Measurements from ENCODE around the gene ACOT8. TPM values are rescaled to one million over a fixed set of nuclear protein-coding genes. Genes with fewer than 3 reads are reported as not detected.

Gene ACOT8
- total and polyA plus RNA-seq, 9 of the 15 experiments (the other 6 are each of a cell fraction or from before 2014, with no cell fraction given): 8.2 to 46.7 (median 20.7) TPM

DNA sequence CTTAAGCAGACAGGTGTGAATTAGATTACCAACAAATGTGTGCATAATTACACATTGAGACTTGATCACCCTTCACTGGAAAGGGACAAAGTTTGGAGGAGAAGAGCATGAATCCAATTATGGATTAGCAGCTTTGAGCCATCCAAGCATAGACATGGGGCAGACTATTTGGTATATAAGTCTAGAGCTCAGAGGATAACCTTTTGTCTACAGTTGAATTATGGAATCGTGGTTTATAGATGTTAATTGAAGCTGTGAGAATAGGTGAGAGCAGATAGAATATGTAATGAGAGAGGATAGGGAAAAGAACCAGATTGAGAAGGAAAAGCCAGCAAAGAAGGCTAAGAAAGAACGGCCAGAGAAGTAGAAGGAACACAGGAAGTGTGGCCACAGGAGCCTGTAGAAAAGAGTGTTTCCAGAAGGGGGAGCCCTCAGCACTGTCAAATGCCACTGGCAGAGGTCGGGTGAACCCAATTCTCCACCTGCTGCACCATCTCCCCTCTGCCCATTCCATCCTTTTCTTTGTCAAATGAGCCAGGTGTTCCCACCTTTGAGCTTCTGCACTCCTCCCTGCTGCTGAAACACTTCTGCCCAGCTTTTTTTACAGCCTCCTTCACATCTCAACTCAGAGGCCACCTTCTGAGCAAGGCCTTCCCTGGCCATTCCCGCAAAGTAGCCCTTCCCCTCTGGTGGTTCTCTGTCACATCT lies 58.1 kb downstream of the ACOT8 start (continued):
- TF ChIP-seq TAF7 (tag; IDR thresholded peaks at IDR 0.05) (no peak), DDX20 (tag; IDR thresholded peaks at IDR 0.05; ENCODE audit: low read depth) (no peak), NR2F6 (CRISPR knock-in tag; IDR thresholded peaks at IDR 0.05) (no peak), LCOR (CRISPR knock-in tag; IDR thresholded peaks at IDR 0.05) (peak; percentile 57; the same call in 1 of the 2 replicates), NFATC3 (IDR thresholded peaks at IDR 0.05) (0 out of 2 replicates have a peak, but pooled peaks have one; percentile 37), SMC3 (conservative IDR thresholded peaks at IDR 0.05; ENCODE audit: insufficient read depth, low read depth, low read length) (peak; percentile 79), HDGF (IDR thresholded peaks at IDR 0.05) (0 out of 2 replicates have a peak, but pooled peaks have one; percentile 60), ETV5 (CRISPR knock-in tag; IDR thresholded peaks at IDR 0.05; ENCODE audit: low read depth) (0 out of 2 replicates have a peak, but pooled peaks have one; percentile 46)
- TF ChIP-seq, protein P1, sequence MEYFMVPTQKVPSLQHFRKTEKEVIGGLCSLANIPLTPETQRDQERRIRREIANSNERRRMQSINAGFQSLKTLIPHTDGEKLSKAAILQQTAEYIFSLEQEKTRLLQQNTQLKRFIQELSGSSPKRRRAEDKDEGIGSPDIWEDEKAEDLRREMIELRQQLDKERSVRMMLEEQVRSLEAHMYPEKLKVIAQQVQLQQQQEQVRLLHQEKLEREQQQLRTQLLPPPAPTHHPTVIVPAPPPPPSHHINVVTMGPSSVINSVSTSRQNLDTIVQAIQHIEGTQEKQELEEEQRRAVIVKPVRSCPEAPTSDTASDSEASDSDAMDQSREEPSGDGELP (CRISPR knock-in tag; IDR thresholded peaks at IDR 0.05; ENCODE audit: borderline replicate concordance): peak; percentile 20; the same call in 1 of the 2 replicates
- TF ChIP-seq, protein P2, sequence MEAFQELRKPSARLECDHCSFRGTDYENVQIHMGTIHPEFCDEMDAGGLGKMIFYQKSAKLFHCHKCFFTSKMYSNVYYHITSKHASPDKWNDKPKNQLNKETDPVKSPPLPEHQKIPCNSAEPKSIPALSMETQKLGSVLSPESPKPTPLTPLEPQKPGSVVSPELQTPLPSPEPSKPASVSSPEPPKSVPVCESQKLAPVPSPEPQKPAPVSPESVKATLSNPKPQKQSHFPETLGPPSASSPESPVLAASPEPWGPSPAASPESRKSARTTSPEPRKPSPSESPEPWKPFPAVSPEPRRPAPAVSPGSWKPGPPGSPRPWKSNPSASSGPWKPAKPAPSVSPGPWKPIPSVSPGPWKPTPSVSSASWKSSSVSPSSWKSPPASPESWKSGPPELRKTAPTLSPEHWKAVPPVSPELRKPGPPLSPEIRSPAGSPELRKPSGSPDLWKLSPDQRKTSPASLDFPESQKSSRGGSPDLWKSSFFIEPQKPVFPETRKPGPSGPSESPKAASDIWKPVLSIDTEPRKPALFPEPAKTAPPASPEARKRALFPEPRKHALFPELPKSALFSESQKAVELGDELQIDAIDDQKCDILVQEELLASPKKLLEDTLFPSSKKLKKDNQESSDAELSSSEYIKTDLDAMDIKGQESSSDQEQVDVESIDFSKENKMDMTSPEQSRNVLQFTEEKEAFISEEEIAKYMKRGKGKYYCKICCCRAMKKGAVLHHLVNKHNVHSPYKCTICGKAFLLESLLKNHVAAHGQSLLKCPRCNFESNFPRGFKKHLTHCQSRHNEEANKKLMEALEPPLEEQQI (IDR thresholded peaks at IDR 0.05): no peak
- TF ChIP-seq, protein P3, sequence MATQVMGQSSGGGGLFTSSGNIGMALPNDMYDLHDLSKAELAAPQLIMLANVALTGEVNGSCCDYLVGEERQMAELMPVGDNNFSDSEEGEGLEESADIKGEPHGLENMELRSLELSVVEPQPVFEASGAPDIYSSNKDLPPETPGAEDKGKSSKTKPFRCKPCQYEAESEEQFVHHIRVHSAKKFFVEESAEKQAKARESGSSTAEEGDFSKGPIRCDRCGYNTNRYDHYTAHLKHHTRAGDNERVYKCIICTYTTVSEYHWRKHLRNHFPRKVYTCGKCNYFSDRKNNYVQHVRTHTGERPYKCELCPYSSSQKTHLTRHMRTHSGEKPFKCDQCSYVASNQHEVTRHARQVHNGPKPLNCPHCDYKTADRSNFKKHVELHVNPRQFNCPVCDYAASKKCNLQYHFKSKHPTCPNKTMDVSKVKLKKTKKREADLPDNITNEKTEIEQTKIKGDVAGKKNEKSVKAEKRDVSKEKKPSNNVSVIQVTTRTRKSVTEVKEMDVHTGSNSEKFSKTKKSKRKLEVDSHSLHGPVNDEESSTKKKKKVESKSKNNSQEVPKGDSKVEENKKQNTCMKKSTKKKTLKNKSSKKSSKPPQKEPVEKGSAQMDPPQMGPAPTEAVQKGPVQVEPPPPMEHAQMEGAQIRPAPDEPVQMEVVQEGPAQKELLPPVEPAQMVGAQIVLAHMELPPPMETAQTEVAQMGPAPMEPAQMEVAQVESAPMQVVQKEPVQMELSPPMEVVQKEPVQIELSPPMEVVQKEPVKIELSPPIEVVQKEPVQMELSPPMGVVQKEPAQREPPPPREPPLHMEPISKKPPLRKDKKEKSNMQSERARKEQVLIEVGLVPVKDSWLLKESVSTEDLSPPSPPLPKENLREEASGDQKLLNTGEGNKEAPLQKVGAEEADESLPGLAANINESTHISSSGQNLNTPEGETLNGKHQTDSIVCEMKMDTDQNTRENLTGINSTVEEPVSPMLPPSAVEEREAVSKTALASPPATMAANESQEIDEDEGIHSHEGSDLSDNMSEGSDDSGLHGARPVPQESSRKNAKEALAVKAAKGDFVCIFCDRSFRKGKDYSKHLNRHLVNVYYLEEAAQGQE (IDR thresholded peaks at IDR 0.05; ENCODE audit: borderline replicate concordance): peak; percentile 85
- TF ChIP-seq, protein P3 (CRISPR knock-in tag; IDR thresholded peaks at IDR 0.05; ENCODE audit: low read depth): no peak
- TF ChIP-seq, protein P4, sequence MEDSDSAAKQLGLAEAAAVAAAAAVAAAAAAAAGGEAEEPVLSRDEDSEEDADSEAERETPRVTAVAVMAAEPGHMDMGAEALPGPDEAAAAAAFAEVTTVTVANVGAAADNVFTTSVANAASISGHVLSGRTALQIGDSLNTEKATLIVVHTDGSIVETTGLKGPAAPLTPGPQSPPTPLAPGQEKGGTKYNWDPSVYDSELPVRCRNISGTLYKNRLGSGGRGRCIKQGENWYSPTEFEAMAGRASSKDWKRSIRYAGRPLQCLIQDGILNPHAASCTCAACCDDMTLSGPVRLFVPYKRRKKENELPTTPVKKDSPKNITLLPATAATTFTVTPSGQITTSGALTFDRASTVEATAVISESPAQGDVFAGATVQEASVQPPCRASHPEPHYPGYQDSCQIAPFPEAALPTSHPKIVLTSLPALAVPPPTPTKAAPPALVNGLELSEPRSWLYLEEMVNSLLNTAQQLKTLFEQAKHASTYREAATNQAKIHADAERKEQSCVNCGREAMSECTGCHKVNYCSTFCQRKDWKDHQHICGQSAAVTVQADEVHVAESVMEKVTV (CRISPR knock-in tag; IDR thresholded peaks at IDR 0.05): peak; percentile 69

Measured in K562 (cell line).